ENCODE results near the gene NDUFB6.
"Not testable (repeated sequence)": the region's sequence is repeated elsewhere in the genome, so short reads cannot be mapped to it uniquely, and the experiment has no call there.

Gene NDUFB6

GRCh38 chr9:32551276-32552051 lies 21.5 kb downstream of the NDUFB6 start:
- Histone ChIP-seq H3K9me2 (replicated peaks; ENCODE audit: control insufficient read depth, low read length) (no peaks in the 10 kb centered on the region), H3K79me2 (ENCODE audit: control insufficient read depth, low read length) (peaks cover 90% of the 10 kb centered on the region), H3K9me3 (ENCODE audit: control insufficient read depth, insufficient read depth, low read length) (no peaks in the 10 kb centered on the region), H3K4me2 (ENCODE audit: low read length) (peak overlapping the region; percentile 94), H3K27ac (ENCODE audit: low read depth, low read length) (peak overlapping the region; percentile 92), H3K4me3 (ENCODE audit: low read length) (peak overlapping the region; percentile 88), H3K36me3 (ENCODE audit: control insufficient read depth, low read length) (peaks cover 49% of the 10 kb centered on the region), H3F3A (ENCODE audit: control insufficient read depth, insufficient read depth) (peaks cover 11% of the 10 kb centered on the region), H3K27me3 (ENCODE audit: control insufficient read depth, low read length) (no peaks in the 10 kb centered on the region), H4K20me1 (ENCODE audit: control insufficient read depth, insufficient read depth, low read depth, low read length) (peaks cover 22% of the 10 kb centered on the region; the same call in 1 of the 2 replicates), H3K4me1 (ENCODE audit: control insufficient read depth, low read length) (peaks cover 20% of the 10 kb centered on the region)
- no peak for TF ChIP-seq EZH2phosphoT487 (IDR thresholded peaks at IDR 0.05; ENCODE audit: borderline replicate concordance, low read length)
- no peak for TF ChIP-seq CTCF (IDR thresholded peaks at IDR 0.05; ENCODE audit: low read depth, low read length, poor library complexity, severe bottlenecking)

GRCh38 chr9:32550562-32551275 lies 22.2 kb downstream of the NDUFB6 start:
- Histone ChIP-seq H3K4me1 (ENCODE audit: control insufficient read depth, low read length) (peaks cover 20% of the 10 kb centered on the region), H3K4me3 (ENCODE audit: low read length) (peak overlapping the region; percentile 88), H3K36me3 (ENCODE audit: control insufficient read depth, low read length) (peaks cover 48% of the 10 kb centered on the region), H3K4me2 (ENCODE audit: low read length) (peak overlapping the region; percentile 94), H4K20me1 (ENCODE audit: control insufficient read depth, insufficient read depth, low read depth, low read length) (peaks cover 27% of the 10 kb centered on the region), H3K27ac (ENCODE audit: low read depth, low read length) (peak overlapping the region; percentile 92), H3K27me3 (ENCODE audit: control insufficient read depth, low read length) (no peaks in the 10 kb centered on the region), H3K9me2 (replicated peaks; ENCODE audit: control insufficient read depth, low read length) (no peaks in the 10 kb centered on the region), H3K79me2 (ENCODE audit: control insufficient read depth, low read length) (peaks cover 91% of the 10 kb centered on the region), H3K9me3 (ENCODE audit: control insufficient read depth, insufficient read depth, low read length) (no peaks in the 10 kb centered on the region), H3F3A (ENCODE audit: control insufficient read depth, insufficient read depth) (peaks cover 11% of the 10 kb centered on the region)
- no peak for TF ChIP-seq EZH2phosphoT487 (IDR thresholded peaks at IDR 0.05; ENCODE audit: borderline replicate concordance, low read length)
- TF ChIP-seq CTCF (IDR thresholded peaks at IDR 0.05; ENCODE audit: low read depth, low read length, poor library complexity, severe bottlenecking): peak; percentile 21

- H3K79me2 ChIP-seq (ENCODE audit: control insufficient read depth, low read length): peaks cover 93% of the 10 kb centered on the region
- no peaks in the 10 kb centered on the region for H3K9me3 ChIP-seq (ENCODE audit: control insufficient read depth, insufficient read depth, low read length)
- peak overlapping the region; percentile 88 for H3K4me3 ChIP-seq (ENCODE audit: low read length)
- H3F3A ChIP-seq (ENCODE audit: control insufficient read depth, insufficient read depth): peaks cover 11% of the 10 kb centered on the region
- H3K27ac ChIP-seq (ENCODE audit: low read depth, low read length): 0 out of 2 replicates have a peak overlapping the region, but pooled peaks have one; percentile 15
- H3K4me2 ChIP-seq (ENCODE audit: low read length): peak overlapping the region; percentile 94
- H3K9me2 ChIP-seq (replicated peaks; ENCODE audit: control insufficient read depth, low read length): no peaks in the 10 kb centered on the region
- TF ChIP-seq CTCF (IDR thresholded peaks at IDR 0.05; ENCODE audit: low read depth, low read length, poor library complexity, severe bottlenecking): no peak
- no peak for TF ChIP-seq EZH2phosphoT487 (IDR thresholded peaks at IDR 0.05; ENCODE audit: borderline replicate concordance, low read length)
- H3K36me3 ChIP-seq (ENCODE audit: control insufficient read depth, low read length): peaks cover 47% of the 10 kb centered on the region
- peaks cover 27% of the 10 kb centered on the region for H4K20me1 ChIP-seq (ENCODE audit: control insufficient read depth, insufficient read depth, low read depth, low read length)
- H3K27me3 ChIP-seq (ENCODE audit: control insufficient read depth, low read length): no peaks in the 10 kb centered on the region
- H3K4me1 ChIP-seq (ENCODE audit: control insufficient read depth, low read length): peaks cover 20% of the 10 kb centered on the region
These were observed 22.8 kb downstream of the NDUFB6 start for GRCh38 chr9:32550150-32550561.

GRCh38 chr9:32548213-32548612 lies 24.7 kb downstream of the NDUFB6 start:
- not testable (repeated sequence) for H3K27ac ChIP-seq (ENCODE audit: low read depth, low read length); H3F3A ChIP-seq (ENCODE audit: control insufficient read depth, insufficient read depth); H3K4me2 ChIP-seq (ENCODE audit: low read length); H3K4me3 ChIP-seq (ENCODE audit: low read length); H3K9me3 ChIP-seq (ENCODE audit: control insufficient read depth, insufficient read depth, low read length); H3K9me2 ChIP-seq (replicated peaks; ENCODE audit: control insufficient read depth, low read length); H3K27me3 ChIP-seq (ENCODE audit: control insufficient read depth, low read length)
- peaks cover 58% of the 10 kb centered on the region for H3K36me3 ChIP-seq (ENCODE audit: control insufficient read depth, low read length)
- H3K79me2 ChIP-seq (ENCODE audit: control insufficient read depth, low read length): peaks cover 95% of the 10 kb centered on the region
- H3K4me1 ChIP-seq (ENCODE audit: control insufficient read depth, low read length): peaks cover 11% of the 10 kb centered on the region
- H4K20me1 ChIP-seq (ENCODE audit: control insufficient read depth, insufficient read depth, low read depth, low read length): peaks cover 39% of the 10 kb centered on the region
